HEK293T (cell line): ENCODE data around the gene SOX18.

Source experiments
- ELF4 ChIP-seq: fragments of 450-650 bp; IDR thresholded peaks from 2 replicates; pipeline ENCODE4 v1.6.1; 2017; ENCODE audit warnings: antibody characterized with exemption
- FOXA1 ChIP-seq: fragments of 450-650 bp; IDR thresholded peaks from 2 replicates; pipeline ENCODE4 v1.6.1; 2016; ENCODE audit warnings: mild to moderate bottlenecking
- FOXK2 ChIP-seq: fragments of 450-650 bp; IDR thresholded peaks from 2 replicates; pipeline ENCODE4 v1.6.1; 2016; ENCODE audit warnings: mild to moderate bottlenecking
- LEF1 ChIP-seq: fragments of 450-650 bp; IDR thresholded peaks from 2 replicates; pipeline ENCODE4 v1.6.1; 2017; ENCODE audit warnings: mild to moderate bottlenecking, borderline replicate concordance
- NFRKB ChIP-seq: fragments of 450-650 bp; IDR thresholded peaks from 2 replicates; pipeline ENCODE4 v1.6.1; 2016; ENCODE audit warnings: mild to moderate bottlenecking, moderate library complexity
- PKNOX1 ChIP-seq: fragments of 450-650 bp; IDR thresholded peaks from 2 replicates; pipeline ENCODE4 v1.6.1; 2016
- SUZ12 ChIP-seq: fragments of 450-650 bp; IDR thresholded peaks from 2 replicates; pipeline ENCODE4 v1.6.1; 2016; ENCODE audit warnings: mild to moderate bottlenecking

- TF ChIP-seq PKNOX1 = no peak
- TF ChIP-seq SUZ12 = no peak
- TF ChIP-seq FOXA1 = no peak
- TF ChIP-seq ELF4 = no peak
- TF ChIP-seq FOXK2 = no peak
- no peak for TF ChIP-seq LEF1
- no peak for TF ChIP-seq NFRKB
Measured at GRCh38 chr20:64070244-64070993, 21.0 kb upstream of the SOX18 start.
